ENCODE results near the gene ATP9A. TPM values are rescaled to one million over a fixed set of nuclear protein-coding genes. Genes with fewer than 3 reads are reported as not detected.

ATP9A gene
- total RNA-seq, 1 experiment from 2014 or later, result 16.8 TPM

DNA sequence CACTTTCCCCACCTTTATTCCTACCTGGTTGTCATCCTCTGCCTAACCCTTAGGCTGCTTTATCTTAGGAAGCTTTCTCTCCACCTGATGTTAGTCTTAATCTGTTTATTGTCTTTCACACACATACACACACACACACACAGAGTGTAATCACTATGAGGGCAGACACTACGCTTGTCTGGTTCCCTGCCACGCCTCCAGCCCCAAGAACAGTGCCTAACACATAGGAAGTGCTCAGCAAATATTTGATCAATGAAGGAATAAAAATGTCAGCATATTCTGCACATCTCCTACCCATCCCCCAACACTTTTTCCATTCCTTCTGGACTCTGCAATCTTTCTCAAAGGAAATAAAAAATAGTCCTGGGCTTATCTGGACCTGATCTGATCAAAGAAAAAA lies 174.6 kb downstream of the ATP9A start:
- Histone ChIP-seq H3K27me3 (ENCODE audit: insufficient read depth, low read length) (no peaks in the 10 kb centered on the region), H3K9ac (ENCODE audit: low read length) (no peak overlapping the region), H3K36me3 (ENCODE audit: control insufficient read depth in 1 of 2, insufficient read depth in 2 of 2, low read length in 2 of 2) (no peaks in the 10 kb centered on the region), H3K79me2 (ENCODE audit: insufficient read depth, low read length) (no peaks in the 10 kb centered on the region), H3K4me2 (ENCODE audit: low read length) (no peak overlapping the region), H2AFZ (ENCODE audit: low read depth, low read length, poor library complexity, severe bottlenecking) (no peak overlapping the region), H4K20me1 (ENCODE audit: insufficient read depth) (no peaks in the 10 kb centered on the region), H3K9me2 (ENCODE audit: insufficient read depth) (no peaks in the 10 kb centered on the region), H3K4me1 (ENCODE audit: control insufficient read depth in 1 of 2, insufficient read depth in 2 of 2, low read length in 2 of 2) (peaks cover 13 to 24% of the 10 kb centered on the region in 2 experiments), H3K9me3 (ENCODE audit: control insufficient read depth in 1 of 2, insufficient read depth in 1 of 2, low read depth in 1 of 2, low read length in 2 of 2) (no peaks in the 10 kb centered on the region), H3K27ac (ENCODE audit: low read depth, low read length) (no peak overlapping the region), H3K4me3 (replicated peaks in 1 of 2; ENCODE audit: low read depth in 1 of 2, low read length in 2 of 2) (no peak overlapping the region)
- no peak for DNase-seq (ENCODE audit: low read depth, low spot score)
- intact Hi-C loops (cut with micrococcal nuclease), result loop anchor here (10.0 kb wide), 1 partner anchor 609 kb away; no protein-coding TSS in a partner anchor
- BruUV-seq (replicated peaks), result no TSS peak
- ATAC-seq, result no peak
- CTCF ChIA-PET, result interaction anchor here (4.9 kb wide), 1 partner anchor 207 kb away, joined by 56 read pairs; no protein-coding TSS in a partner anchor
- TF ChIP-seq, protein P1, sequence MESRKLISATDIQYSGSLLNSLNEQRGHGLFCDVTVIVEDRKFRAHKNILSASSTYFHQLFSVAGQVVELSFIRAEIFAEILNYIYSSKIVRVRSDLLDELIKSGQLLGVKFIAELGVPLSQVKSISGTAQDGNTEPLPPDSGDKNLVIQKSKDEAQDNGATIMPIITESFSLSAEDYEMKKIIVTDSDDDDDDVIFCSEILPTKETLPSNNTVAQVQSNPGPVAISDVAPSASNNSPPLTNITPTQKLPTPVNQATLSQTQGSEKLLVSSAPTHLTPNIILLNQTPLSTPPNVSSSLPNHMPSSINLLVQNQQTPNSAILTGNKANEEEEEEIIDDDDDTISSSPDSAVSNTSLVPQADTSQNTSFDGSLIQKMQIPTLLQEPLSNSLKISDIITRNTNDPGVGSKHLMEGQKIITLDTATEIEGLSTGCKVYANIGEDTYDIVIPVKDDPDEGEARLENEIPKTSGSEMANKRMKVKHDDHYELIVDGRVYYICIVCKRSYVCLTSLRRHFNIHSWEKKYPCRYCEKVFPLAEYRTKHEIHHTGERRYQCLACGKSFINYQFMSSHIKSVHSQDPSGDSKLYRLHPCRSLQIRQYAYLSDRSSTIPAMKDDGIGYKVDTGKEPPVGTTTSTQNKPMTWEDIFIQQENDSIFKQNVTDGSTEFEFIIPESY (IDR thresholded peaks at IDR 0.05; ENCODE audit: extremely low read depth, insufficient replicate concordance, low read length), result no peak
- TF ChIP-seq EZH2 (IDR thresholded peaks at IDR 0.05) (no peak), ZFX (IDR thresholded peaks at IDR 0.05) (no peak), SP1 (IDR thresholded peaks at IDR 0.05; ENCODE audit: low read depth) (no peak), POLR2A (IDR thresholded peaks at IDR 0.05; ENCODE audit: borderline replicate concordance, extremely low read depth, insufficient read depth, insufficient read length) (no peak), RAD21 (IDR thresholded peaks at IDR 0.05; ENCODE audit: low read depth) (no peak), CBX3 (IDR thresholded peaks at IDR 0.05; ENCODE audit: low read depth) (no peak), SIN3A (IDR thresholded peaks at IDR 0.05; ENCODE audit: low read depth) (no peak), POLR2AphosphoS5 (IDR thresholded peaks at IDR 0.05; ENCODE audit: low read depth, low read length) (no peak), ELF1 (IDR thresholded peaks at IDR 0.05; ENCODE audit: borderline replicate concordance, low read depth) (no peak)
- TF ChIP-seq, protein P2, sequence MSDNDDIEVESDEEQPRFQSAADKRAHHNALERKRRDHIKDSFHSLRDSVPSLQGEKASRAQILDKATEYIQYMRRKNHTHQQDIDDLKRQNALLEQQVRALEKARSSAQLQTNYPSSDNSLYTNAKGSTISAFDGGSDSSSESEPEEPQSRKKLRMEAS (IDR thresholded peaks at IDR 0.05), result no peak
- TF ChIP-seq, protein P3, sequence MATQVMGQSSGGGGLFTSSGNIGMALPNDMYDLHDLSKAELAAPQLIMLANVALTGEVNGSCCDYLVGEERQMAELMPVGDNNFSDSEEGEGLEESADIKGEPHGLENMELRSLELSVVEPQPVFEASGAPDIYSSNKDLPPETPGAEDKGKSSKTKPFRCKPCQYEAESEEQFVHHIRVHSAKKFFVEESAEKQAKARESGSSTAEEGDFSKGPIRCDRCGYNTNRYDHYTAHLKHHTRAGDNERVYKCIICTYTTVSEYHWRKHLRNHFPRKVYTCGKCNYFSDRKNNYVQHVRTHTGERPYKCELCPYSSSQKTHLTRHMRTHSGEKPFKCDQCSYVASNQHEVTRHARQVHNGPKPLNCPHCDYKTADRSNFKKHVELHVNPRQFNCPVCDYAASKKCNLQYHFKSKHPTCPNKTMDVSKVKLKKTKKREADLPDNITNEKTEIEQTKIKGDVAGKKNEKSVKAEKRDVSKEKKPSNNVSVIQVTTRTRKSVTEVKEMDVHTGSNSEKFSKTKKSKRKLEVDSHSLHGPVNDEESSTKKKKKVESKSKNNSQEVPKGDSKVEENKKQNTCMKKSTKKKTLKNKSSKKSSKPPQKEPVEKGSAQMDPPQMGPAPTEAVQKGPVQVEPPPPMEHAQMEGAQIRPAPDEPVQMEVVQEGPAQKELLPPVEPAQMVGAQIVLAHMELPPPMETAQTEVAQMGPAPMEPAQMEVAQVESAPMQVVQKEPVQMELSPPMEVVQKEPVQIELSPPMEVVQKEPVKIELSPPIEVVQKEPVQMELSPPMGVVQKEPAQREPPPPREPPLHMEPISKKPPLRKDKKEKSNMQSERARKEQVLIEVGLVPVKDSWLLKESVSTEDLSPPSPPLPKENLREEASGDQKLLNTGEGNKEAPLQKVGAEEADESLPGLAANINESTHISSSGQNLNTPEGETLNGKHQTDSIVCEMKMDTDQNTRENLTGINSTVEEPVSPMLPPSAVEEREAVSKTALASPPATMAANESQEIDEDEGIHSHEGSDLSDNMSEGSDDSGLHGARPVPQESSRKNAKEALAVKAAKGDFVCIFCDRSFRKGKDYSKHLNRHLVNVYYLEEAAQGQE (IDR thresholded peaks at IDR 0.05; ENCODE audit: low read depth), result no peak
- TF ChIP-seq, protein P4, sequence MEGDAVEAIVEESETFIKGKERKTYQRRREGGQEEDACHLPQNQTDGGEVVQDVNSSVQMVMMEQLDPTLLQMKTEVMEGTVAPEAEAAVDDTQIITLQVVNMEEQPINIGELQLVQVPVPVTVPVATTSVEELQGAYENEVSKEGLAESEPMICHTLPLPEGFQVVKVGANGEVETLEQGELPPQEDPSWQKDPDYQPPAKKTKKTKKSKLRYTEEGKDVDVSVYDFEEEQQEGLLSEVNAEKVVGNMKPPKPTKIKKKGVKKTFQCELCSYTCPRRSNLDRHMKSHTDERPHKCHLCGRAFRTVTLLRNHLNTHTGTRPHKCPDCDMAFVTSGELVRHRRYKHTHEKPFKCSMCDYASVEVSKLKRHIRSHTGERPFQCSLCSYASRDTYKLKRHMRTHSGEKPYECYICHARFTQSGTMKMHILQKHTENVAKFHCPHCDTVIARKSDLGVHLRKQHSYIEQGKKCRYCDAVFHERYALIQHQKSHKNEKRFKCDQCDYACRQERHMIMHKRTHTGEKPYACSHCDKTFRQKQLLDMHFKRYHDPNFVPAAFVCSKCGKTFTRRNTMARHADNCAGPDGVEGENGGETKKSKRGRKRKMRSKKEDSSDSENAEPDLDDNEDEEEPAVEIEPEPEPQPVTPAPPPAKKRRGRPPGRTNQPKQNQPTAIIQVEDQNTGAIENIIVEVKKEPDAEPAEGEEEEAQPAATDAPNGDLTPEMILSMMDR (IDR thresholded peaks at IDR 0.05 in 2 of 3, conservative IDR thresholded peaks at IDR 0.05 in 1 of 3; ENCODE audit: borderline replicate concordance in 1 of 3, insufficient read depth in 1 of 3, low read depth in 2 of 3, low read length in 2 of 3), result no peak
- RAD21 ChIA-PET (ENCODE audit: low non-redundant PET in 1 of 2, low total read pairs in 2 of 2, uncharacterized antibody in 2 of 2, unreplicated experiment in 2 of 2), result interaction anchor here in 1 of 2 experiments (1.7 kb wide), 1 partner anchor 206 kb away, joined by 4 read pairs; no protein-coding TSS in a partner anchor
- POLR2A ChIA-PET, result no interaction called here

All from HCT116 (cell line).